HepG2 (cell line): Measurements from ENCODE around the gene BCAT1. TPM values are rescaled to one million over a fixed set of nuclear protein-coding genes. Genes with fewer than 3 reads are reported as not detected.

Experiments
- ATAC-seq: fragments of 200-7000 bp; cut with Tn5 transposase; 3 replicates; pipeline ENCODE4 v1.9.1; 2020; ENCODE audit warnings: mild to moderate bottlenecking, moderate library complexity
- BruUV-seq: library from RNA; stranded (reverse); fragments of 400-500 nt; replicated peaks from 2 replicates; lab custom pipeline; 2021; lab: Mats Ljungman, UMichigan
- CTCF ChIA-PET: fragments of 300-600 bp; formaldehyde crosslinking; extraction: SDS; loops from one replicate; lab custom pipeline; 2021; ENCODE audit warnings: low total read pairs, inconsistent platforms, low intra/inter-chr PET ratio; lab: Yijun Ruan, JAX
- POLR2A ChIA-PET: fragments of 350-600 bp; sonication (Branson Sonifier 250); formaldehyde crosslinking; loops from one replicate; lab custom pipeline; 2020; ENCODE audit warnings: antibody characterized with exemption, inconsistent platforms; lab: Yijun Ruan, JAX
- DNase-seq: peaks from one replicate; pipeline ENCODE4 v3.0.0-alpha.2; 2015; ENCODE audit warnings: low spot score
- FAIRE-seq: peaks from 3 replicates; lab custom pipeline; 2011; peaks lifted over from hg19 to GRCh38; lab: Jason Lieb, UNC
- H2AFZ ChIP-seq: one replicate; pipeline ENCODE4 v1.6.1; 2011; ENCODE audit warnings: low read length, inconsistent platforms
- H3K27ac ChIP-seq: fragments of 300-600 bp; 3 replicates; pipeline ENCODE4 v1.8.0; 2011; ENCODE audit warnings: mixed run types, mild to moderate bottlenecking, mixed read lengths, low read length, inconsistent platforms; ENCODE audit not compliant: insufficient read depth; ENCODE audit errors: extremely low read length
- H3K27me3 ChIP-seq, 2 experiments: fragments of 200-600 bp in 1 of 2; 2 replicates in 1 of 2; 3 replicates in 1 of 2; pipeline versions ENCODE4 v1.6.0 to v1.8.0; 2011; ENCODE audit warnings: low read length in 2 of 2, mild to moderate bottlenecking in 2 of 2, moderate library complexity in 2 of 2, inconsistent platforms in 1 of 2; ENCODE audit not compliant: insufficient read depth in 2 of 2, control insufficient read depth in 1 of 2
- H3K36me3 ChIP-seq, 2 experiments: fragments of 200-600 bp in 1 of 2; replicated peaks in 1 of 2; 2 replicates in 1 of 2; 3 replicates in 1 of 2; pipeline versions ENCODE4 v1.5.1 to v1.8.0; 2011; ENCODE audit warnings: low read length in 2 of 2, inconsistent platforms in 1 of 2; ENCODE audit not compliant: insufficient read depth in 2 of 2, control insufficient read depth in 1 of 2
- H3K4me1 ChIP-seq: 2 replicates; pipeline ENCODE4 v1.5.1; 2012; ENCODE audit warnings: low read length, inconsistent platforms; ENCODE audit not compliant: insufficient read depth
- H3K4me2 ChIP-seq: 2 replicates; pipeline ENCODE4 v1.6.0; 2011; ENCODE audit warnings: low read depth, low read length, inconsistent platforms
- H3K4me3 ChIP-seq, 3 experiments: fragments of 200-600 bp in 1 of 3; sonication (generic), shearing (Covaris generic) in 1 of 3; replicated peaks in 1 of 3; 2 replicates each; pipeline ENCODE4 v1.5.1; 2011 to 2016; ENCODE audit warnings: low read length in 3 of 3, inconsistent platforms in 2 of 3, low read depth in 2 of 3, mild to moderate bottlenecking in 2 of 3, control low read depth in 1 of 3, mixed read lengths in 1 of 3; ENCODE audit not compliant: insufficient read depth in 1 of 3
- H3K79me2 ChIP-seq: one replicate; pipeline ENCODE4 v1.6.1; 2011; ENCODE audit warnings: low read length, inconsistent platforms; ENCODE audit not compliant: insufficient read depth
- H3K9ac ChIP-seq: 2 replicates; pipeline ENCODE4 v1.6.0; 2011; ENCODE audit warnings: mild to moderate bottlenecking, low read depth, low read length, inconsistent platforms; ENCODE audit not compliant: insufficient read depth
- H3K9me3 ChIP-seq: 2 replicates; pipeline ENCODE4 v1.5.1; 2012; ENCODE audit warnings: mild to moderate bottlenecking, low read length
- H4K20me1 ChIP-seq: 2 replicates; pipeline ENCODE4 v1.6.0; 2011; ENCODE audit warnings: inconsistent platforms, mild to moderate bottlenecking, low read length, moderate library complexity; ENCODE audit not compliant: insufficient read depth
- MED8 ChIP-seq: sonication (generic); formaldehyde crosslinking; IDR thresholded peaks from 2 replicates; pipeline ENCODE4 v1.8.1; 2023; ENCODE audit warnings: mild to moderate bottlenecking, missing genetic modification reagents; ENCODE audit not compliant: insufficient replicate concordance
- NFE2 ChIP-seq: sonication (generic); formaldehyde crosslinking; IDR thresholded peaks from 2 replicates; pipeline ENCODE4 v1.4.0; 2020; ENCODE audit warnings: missing genetic modification reagents
- PHF21A ChIP-seq: sonication (generic); formaldehyde crosslinking; IDR thresholded peaks from 2 replicates; pipeline ENCODE4 v1.5.0; 2020; ENCODE audit warnings: mild to moderate bottlenecking, missing genetic modification reagents
- TAF15 ChIP-seq: fragments of 200-400 bp; formaldehyde crosslinking; IDR thresholded peaks from one replicate; pipeline ENCODE4 v1.6.1; 2018; ENCODE audit warnings: mild to moderate bottlenecking, low read depth, low read length; ENCODE audit not compliant: poor library complexity, severe bottlenecking
- TARDBP ChIP-seq: sonication (generic); formaldehyde crosslinking; IDR thresholded peaks from 2 replicates; pipeline ENCODE4 v1.8.0; 2022; ENCODE audit warnings: mild to moderate bottlenecking, missing genetic modification reagents
- ZNF83 ChIP-seq: sonication (generic); formaldehyde crosslinking; IDR thresholded peaks from 2 replicates; pipeline ENCODE4 v1.4.0; 2020; ENCODE audit warnings: missing genetic modification reagents, mild to moderate bottlenecking, borderline replicate concordance
- ZSCAN31 ChIP-seq: sonication (generic); formaldehyde crosslinking; IDR thresholded peaks from 2 replicates; pipeline ENCODE4 v1.5.0; 2020; ENCODE audit warnings: low read depth, mild to moderate bottlenecking, missing genetic modification reagents
- WGBS: methylation state at CpG from one replicate; pipeline ENCODE4 v1.1.6; 2017; ENCODE audit warnings: low lambda C conversion rate; 5-methylcytosine and 5-hydroxymethylcytosine counted together
- in situ Hi-C: cut with HindIII; loops from 2 replicates; pipeline ENCODE4 v1.10.0; 2017; ENCODE audit warnings: low pct_unique_long_range_greater_than_20kb; ENCODE audit not compliant: extremely low pct_ligation_motif_present
- intact Hi-C: fragments of 100-400 bp; cut with micrococcal nuclease; formaldehyde crosslinking; loops from one replicate; pipeline ENCODE4 v1.10.0; 2022; ENCODE audit not compliant: unreplicated experiment
- polyA plus RNA-seq, 8 experiments: library from polyadenylated mRNA; depleted of rRNA in 3 of 8; stranded (reverse) in 7 of 8; unstranded in 1 of 8; fragments of >200 nt; fragmentation: Illumina TruSeq in 4 of 8; extraction: Trizol in 4 of 8; gene quantifications; 2 replicates each; pipeline versions ENCODE4 v1.2.1 to v1.2.3, GENCODE V29; 2011 to 2016; ENCODE audit warnings: low read depth in 4 of 8, missing spikeins in 1 of 8, mixed read lengths in 1 of 8; ENCODE audit not compliant: insufficient read depth in 1 of 8
- total RNA-seq, 5 experiments: library from RNA; depleted of rRNA; stranded (reverse); fragments of >200 nt; fragmentation: Illumina TruSeq; extraction: Trizol; gene quantifications; 2 replicates each; pipeline ENCODE4 v1.2.3, GENCODE V29; 2016; ENCODE audit warnings: low read depth in 1 of 5

Gene BCAT1
- total and polyA plus RNA-seq, 2 of the 13 experiments (the other 11 are each of a cell fraction or from before 2014, with no cell fraction given): 8.0 to 75.5 TPM

DNA sequence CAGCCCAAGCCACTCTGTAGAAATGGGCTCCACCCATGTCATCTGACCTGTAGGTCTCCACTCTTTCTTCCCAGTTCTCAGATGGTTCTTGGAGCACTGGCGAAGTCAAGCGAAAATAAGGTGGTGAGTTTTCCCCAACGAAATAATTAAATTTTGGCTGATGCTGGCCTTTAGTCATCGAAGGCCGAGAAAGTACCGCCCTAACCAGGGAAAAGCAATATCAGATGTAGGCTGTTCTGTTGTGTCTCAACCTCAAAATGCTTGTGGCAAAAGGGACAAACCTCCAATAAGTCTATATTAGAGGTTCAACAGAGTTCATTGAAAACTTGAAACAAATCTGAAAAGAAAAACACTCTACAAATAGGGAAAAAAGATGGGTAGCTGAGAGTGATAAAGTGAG lies 48.6 kb upstream of the BCAT1 start:
- 57% methylated on average over 6 of the region's 6 CpGs for WGBS
- BruUV-seq: no TSS peak
- in situ Hi-C loops (no loop called here), intact Hi-C loops (no loop called here)
- no peaks in the 10 kb centered on the region for H3K36me3 ChIP-seq
- no peaks in the 10 kb centered on the region for H4K20me1 ChIP-seq
- H3K27me3 ChIP-seq: no peaks in the 10 kb centered on the region; a peak in 1 of 5 replicates
- CTCF ChIA-PET: no interaction called here
- no peaks in the 10 kb centered on the region for H3K79me2 ChIP-seq
- H2AFZ ChIP-seq: no peak overlapping the region
- FAIRE-seq (no peak), DNase-seq (no peak), ATAC-seq (no peak)
- no peak overlapping the region for H3K27ac ChIP-seq
- no peak for TF ChIP-seq NFE2 (CRISPR knock-in tag)
- TF ChIP-seq TAF15: no peak
- no peak for TF ChIP-seq ZNF83 (CRISPR knock-in tag)
- TF ChIP-seq MED8: no peak
- TF ChIP-seq TARDBP (CRISPR knock-in tag): no peak
- TF ChIP-seq ZSCAN31: no peak
- no peak overlapping the region for H3K9ac ChIP-seq
- POLR2A ChIA-PET: no interaction called here
- H3K9me3 ChIP-seq: no peaks in the 10 kb centered on the region
- H3K4me1 ChIP-seq: no peaks in the 10 kb centered on the region
- no peak overlapping the region for H3K4me3 ChIP-seq
- no peak overlapping the region for H3K4me2 ChIP-seq

- Histone ChIP-seq H2AFZ (no peak overlapping the region), H3K27me3 (no peaks in the 10 kb centered on the region; a peak in 1 of 5 replicates), H3K27ac (no peak overlapping the region), H3K4me2 (no peak overlapping the region), H3K79me2 (no peaks in the 10 kb centered on the region), H3K36me3 (no peaks in the 10 kb centered on the region), H4K20me1 (no peaks in the 10 kb centered on the region), H3K9me3 (no peaks in the 10 kb centered on the region), H3K4me1 (no peaks in the 10 kb centered on the region), H3K4me3 (no peak overlapping the region), H3K9ac (no peak overlapping the region)
- ChIA-PET CTCF (no interaction called here), POLR2A (no interaction called here)
- in situ Hi-C loops: no loop called here
- 70% methylated on average over 5 of the region's 5 CpGs for WGBS
- FAIRE-seq: no peak
- intact Hi-C loops: no loop called here
- BruUV-seq: no TSS peak
- no peak for TF ChIP-seq PHF21A (CRISPR knock-in tag)
- no peak for ATAC-seq
- no peak for DNase-seq
These were observed 47.9 kb upstream of the BCAT1 start for GRCh38 chr12:24996820-24997219.
